H1 (cell line): ENCODE results near the gene TIAM2.

Source experiments
- BACH1 ChIP-seq: IDR thresholded peaks from 2 replicates; pipeline ENCODE4 v1.6.1; 2012; ENCODE audit warnings: low read length, improper control_type of control experiment
- CHD2 ChIP-seq: IDR thresholded peaks from 2 replicates; pipeline ENCODE4 v1.6.1; 2012; ENCODE audit warnings: low read length, improper control_type of control experiment
- CREB1 ChIP-seq: IDR thresholded peaks from 2 replicates; pipeline ENCODE4 v1.6.1; 2012; ENCODE audit warnings: inconsistent platforms
- EP300 ChIP-seq, 2 experiments: IDR thresholded peaks; 1 replicate in 1 of 2; 2 replicates in 1 of 2; pipeline ENCODE4 v1.6.1; 2011 to 2012; ENCODE audit warnings: low read depth in 2 of 2, low read length in 2 of 2, mild to moderate bottlenecking in 2 of 2, borderline replicate concordance in 1 of 2, inconsistent platforms in 1 of 2, moderate library complexity in 1 of 2
- JUN ChIP-seq: IDR thresholded peaks from 2 replicates; pipeline ENCODE4 v1.6.1; 2011; ENCODE audit warnings: low read depth, mild to moderate bottlenecking, improper control_type of control experiment, low read length
- POLR2AphosphoS5 ChIP-seq: IDR thresholded peaks from 2 replicates; pipeline ENCODE4 v1.6.1; 2011; ENCODE audit warnings: low read depth, low read length
- POU5F1 ChIP-seq: IDR thresholded peaks from 2 replicates; pipeline ENCODE4 v1.6.1; 2011; ENCODE audit warnings: low read depth, mild to moderate bottlenecking, low read length, moderate library complexity
- SIN3A ChIP-seq, 2 experiments: IDR thresholded peaks in 1 of 2; conservative IDR thresholded peaks in 1 of 2; 2 replicates each; pipeline ENCODE4 v1.6.1; 2011 to 2012; ENCODE audit warnings: low read length in 2 of 2, improper control_type of control experiment in 1 of 2, low read depth in 1 of 2, mild to moderate bottlenecking in 1 of 2
- SP1 ChIP-seq: IDR thresholded peaks from 2 replicates; pipeline ENCODE4 v1.6.1; 2011; ENCODE audit warnings: low read depth, low read length
- TAF1 ChIP-seq: IDR thresholded peaks from 2 replicates; pipeline ENCODE4 v1.6.1; 2011; ENCODE audit warnings: mild to moderate bottlenecking, low read depth, low read length
- TF ChIP-seq, protein P1 (sequence below): IDR thresholded peaks from 2 replicates; pipeline ENCODE4 v1.6.1; 2011; ENCODE audit warnings: low read depth, mild to moderate bottlenecking, low read length; ENCODE audit not compliant: insufficient read depth

DNA sequence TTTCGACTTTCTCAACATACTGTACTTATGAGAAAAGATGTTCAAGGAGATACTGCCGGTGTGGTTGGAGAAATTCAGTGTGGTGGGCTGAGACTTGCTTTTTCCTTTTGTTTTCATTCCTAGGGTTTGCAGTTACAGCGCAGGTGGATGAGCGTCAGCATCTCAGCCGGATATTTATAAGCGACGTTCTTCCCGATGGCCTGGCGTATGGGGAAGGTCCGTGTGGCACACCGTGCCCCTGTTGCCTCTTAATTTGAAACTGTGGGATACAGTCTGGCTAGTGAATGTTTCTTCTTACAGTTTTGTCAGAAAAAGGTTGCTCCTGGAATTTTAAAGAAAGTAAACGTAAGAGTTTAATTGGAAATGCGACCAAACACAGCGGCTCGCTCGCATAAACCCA lies 187.0 kb downstream of the TIAM2 start:
- TF ChIP-seq TAF1: no peak
- no peak for TF ChIP-seq SIN3A (conservative IDR thresholded peaks at IDR 0.05 in 1 of 2, IDR thresholded peaks at IDR 0.05 in 1 of 2; ENCODE audit: low read depth in 1 of 2, low read length in 2 of 2)
- TF ChIP-seq EP300 (IDR thresholded peaks at IDR 0.05; ENCODE audit: borderline replicate concordance in 1 of 2, low read depth in 2 of 2, low read length in 2 of 2): no peak
- no peak for TF ChIP-seq SP1
- no peak for TF ChIP-seq CREB1
- TF ChIP-seq POU5F1: no peak
- no peak for TF ChIP-seq JUN
- TF ChIP-seq BACH1: no peak
- TF ChIP-seq POLR2AphosphoS5: no peak
- TF ChIP-seq, protein P1, sequence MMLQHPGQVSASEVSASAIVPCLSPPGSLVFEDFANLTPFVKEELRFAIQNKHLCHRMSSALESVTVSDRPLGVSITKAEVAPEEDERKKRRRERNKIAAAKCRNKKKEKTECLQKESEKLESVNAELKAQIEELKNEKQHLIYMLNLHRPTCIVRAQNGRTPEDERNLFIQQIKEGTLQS: no peak
- TF ChIP-seq CHD2: no peak
